Fibroblast of lung (primary cell): ENCODE results near the gene EZR.

ENCODE experiments used
- EZH2 ChIP-seq: IDR thresholded peaks from 2 replicates; pipeline ENCODE4 v1.5.1; 2012; ENCODE audit warnings: low read length, control low read depth, mild to moderate bottlenecking; ENCODE audit errors: missing control alignments
- TF ChIP-seq, protein P1 (sequence below), 2 donors: IDR thresholded peaks in 1 of 2; conservative IDR thresholded peaks in 1 of 2; 1 replicate in 1 of 2; 2 replicates in 1 of 2; pipeline ENCODE4 v1.5.1; 2011 to 2012; ENCODE audit warnings: low read length in 2 of 2, control low read depth in 1 of 2, inconsistent platforms in 1 of 2, low read depth in 1 of 2, mild to moderate bottlenecking in 1 of 2

DNA sequence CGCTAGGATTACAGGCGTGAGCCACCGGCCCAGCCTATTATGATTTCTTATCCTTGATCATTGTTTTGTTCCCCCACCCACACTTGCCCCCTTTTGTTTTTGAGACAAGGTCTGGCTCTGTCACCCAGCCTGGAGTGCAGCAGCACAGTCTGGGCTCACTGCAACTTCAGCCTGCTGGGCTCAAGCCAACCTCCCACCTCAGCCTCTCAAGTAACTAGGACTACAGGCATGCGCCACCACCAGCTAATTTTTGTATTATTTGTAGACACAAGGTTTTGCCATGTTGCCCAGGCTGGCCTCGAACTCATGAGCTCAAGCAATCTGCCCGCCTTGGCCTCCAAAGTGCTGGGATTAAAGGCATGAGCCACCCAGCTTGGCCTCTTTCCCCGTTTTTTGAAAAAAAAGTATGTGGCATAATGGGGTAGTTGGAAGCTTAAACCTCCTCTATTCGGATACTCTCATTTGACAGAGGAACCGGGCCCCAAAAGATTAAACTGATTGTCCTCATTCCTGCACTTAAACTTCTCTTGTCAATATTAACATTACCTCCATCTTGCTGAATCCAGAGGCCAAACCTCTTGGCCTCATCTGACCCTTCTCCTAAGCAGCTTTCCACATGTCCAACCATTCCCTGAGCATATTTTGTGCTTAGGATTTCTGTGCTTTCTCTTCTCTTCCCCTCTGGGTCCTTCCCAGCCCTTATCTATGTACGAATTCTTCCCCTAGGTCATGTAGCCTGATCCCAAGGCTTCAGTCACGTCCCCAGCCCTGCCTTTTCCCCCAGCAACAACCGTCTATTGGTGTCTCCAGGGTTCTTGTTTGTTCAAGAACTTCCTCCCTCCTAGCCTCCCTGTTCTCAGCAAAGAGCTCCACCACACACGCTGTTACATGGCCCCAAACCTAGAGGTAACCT, 6.1 kb upstream of the EZR start:
- TF ChIP-seq, protein P1, sequence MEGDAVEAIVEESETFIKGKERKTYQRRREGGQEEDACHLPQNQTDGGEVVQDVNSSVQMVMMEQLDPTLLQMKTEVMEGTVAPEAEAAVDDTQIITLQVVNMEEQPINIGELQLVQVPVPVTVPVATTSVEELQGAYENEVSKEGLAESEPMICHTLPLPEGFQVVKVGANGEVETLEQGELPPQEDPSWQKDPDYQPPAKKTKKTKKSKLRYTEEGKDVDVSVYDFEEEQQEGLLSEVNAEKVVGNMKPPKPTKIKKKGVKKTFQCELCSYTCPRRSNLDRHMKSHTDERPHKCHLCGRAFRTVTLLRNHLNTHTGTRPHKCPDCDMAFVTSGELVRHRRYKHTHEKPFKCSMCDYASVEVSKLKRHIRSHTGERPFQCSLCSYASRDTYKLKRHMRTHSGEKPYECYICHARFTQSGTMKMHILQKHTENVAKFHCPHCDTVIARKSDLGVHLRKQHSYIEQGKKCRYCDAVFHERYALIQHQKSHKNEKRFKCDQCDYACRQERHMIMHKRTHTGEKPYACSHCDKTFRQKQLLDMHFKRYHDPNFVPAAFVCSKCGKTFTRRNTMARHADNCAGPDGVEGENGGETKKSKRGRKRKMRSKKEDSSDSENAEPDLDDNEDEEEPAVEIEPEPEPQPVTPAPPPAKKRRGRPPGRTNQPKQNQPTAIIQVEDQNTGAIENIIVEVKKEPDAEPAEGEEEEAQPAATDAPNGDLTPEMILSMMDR (conservative IDR thresholded peaks at IDR 0.05 in 1 of 2, IDR thresholded peaks at IDR 0.05 in 1 of 2; ENCODE audit: low read depth in 1 of 2, low read length in 2 of 2), result no peak
- TF ChIP-seq EZH2, result no peak
